OCI-LY1 (cell line): ENCODE results near the gene MYL6B.

Experiments
- CTCF ChIP-seq: fragments of 200-600 bp; sonication (generic), shearing (Covaris generic); IDR thresholded peaks from 2 replicates; pipeline ENCODE4 v1.5.1; 2017; ENCODE audit warnings: mild to moderate bottlenecking, antibody characterized with exemption, low read length, moderate library complexity, mixed read lengths
- EZH2 ChIP-seq: fragments of 200-600 bp; sonication (generic), shearing (Covaris generic); IDR thresholded peaks from 2 replicates; pipeline ENCODE4 v1.8.0; 2017; ENCODE audit warnings: borderline replicate concordance, mixed run types, mild to moderate bottlenecking, antibody characterized with exemption, low read length, moderate library complexity, mixed read lengths

DNA sequence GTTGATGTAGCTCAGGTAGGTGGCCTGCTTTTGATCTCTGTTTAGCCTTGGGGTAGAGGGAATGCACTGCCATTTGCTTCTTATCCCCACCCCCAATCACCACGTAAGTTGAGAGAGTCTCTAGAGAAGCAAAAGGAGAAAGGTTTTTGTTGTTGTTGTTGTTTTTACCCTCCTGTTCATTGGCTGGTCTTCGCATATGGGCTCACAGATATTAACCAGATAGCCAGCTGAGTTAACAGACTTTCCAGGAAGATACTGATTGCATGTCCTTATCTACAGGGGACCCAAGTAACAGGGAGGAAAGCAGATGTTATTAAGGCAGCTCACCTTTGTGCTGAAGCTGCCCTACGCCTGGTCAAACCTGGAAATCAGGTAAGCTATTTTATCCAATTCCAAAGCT is 45.1 kb upstream of the MYL6B start:
- no peak for TF ChIP-seq CTCF
- TF ChIP-seq EZH2 = no peak
